Right lung (tissue), 5 donors: ENCODE measurements around the gene CERS3. TPM values are rescaled to one million over a fixed set of nuclear protein-coding genes. Genes with fewer than 3 reads are reported as not detected.
"Not testable (repeated sequence)": the region's sequence is repeated elsewhere in the genome, so short reads cannot be mapped to it uniquely, and the experiment has no call there.

Experiments used
- DNase-seq, 2 donors: peaks; one replicate each; pipeline ENCODE4 v3.0.0-alpha.2; 2013
- polyA plus RNA-seq, 5 donors: library from polyadenylated mRNA; unstranded; fragments of 120-200 nt; gene quantifications; one replicate each; pipeline versions ENCODE4 v1.2.1 to v1.2.3, GENCODE V29; 2013; ENCODE audit warnings: inconsistent platforms in 1 of 5, low replicate concordance in 1 of 5; ENCODE audit not compliant: insufficient read length in 5 of 5, insufficient read depth in 1 of 5

CERS3 gene
- polyA plus RNA-seq, 5 donors, result 0.08 to 0.30 (median 0.18) TPM

DNA sequence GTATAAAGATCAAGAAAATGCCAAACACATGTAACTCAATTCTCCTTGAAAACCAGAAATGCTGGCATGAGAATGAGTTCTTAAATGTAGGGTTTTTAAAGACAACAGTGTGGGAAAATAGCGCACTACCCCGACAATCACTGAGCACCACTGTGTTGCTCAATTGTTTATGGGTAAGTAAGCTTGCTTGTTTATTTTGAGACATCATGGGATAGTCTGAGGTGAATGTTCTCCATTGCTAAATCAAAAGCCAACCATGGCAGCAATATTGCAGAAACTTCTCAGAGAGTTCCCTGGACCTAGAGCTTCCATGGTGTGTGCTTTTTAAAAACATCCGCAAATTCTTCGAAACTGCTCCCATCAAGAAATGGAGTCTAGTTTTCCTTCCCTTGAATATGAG, 62.7 kb downstream of the CERS3 start:
- DNase-seq, result no peak

DNA sequence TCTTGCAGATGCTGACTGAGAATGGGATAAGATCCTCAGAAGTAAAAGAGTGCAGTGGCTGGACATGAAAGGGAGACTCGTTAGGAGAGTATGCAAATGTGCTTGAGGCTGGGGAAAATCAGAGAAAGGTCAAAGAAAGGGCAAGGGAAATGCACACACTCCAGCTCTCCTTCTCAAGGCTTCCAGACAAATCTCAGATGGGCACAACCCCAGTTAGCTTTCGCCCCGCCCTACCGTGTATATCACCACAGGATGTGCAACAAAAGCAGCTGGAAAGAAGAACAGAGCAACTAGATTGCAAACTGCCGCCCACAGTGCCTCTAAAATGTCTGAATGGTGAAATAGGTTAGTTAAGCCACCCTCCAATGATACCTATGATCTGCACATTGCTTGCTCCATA, 63.9 kb downstream of the CERS3 start:
- DNase-seq, result no peak

DNA sequence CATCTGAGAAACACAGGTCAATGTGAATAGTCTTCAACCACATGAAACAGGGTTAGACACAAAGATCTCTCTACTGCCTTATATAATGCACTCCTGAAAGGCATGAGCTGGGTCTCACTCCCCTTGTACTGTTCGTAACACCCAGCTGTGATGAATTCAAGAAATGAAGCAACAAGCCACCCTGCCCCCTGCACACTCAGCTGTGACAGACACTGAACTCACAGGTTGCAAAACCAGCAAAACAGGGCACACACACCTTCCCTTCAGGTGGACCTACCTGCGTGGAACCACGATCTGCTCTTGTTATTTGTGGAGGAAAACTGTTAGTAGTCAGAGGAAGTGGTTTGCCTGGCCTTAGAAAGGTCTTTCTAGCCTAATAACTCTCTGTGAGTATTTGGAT, 64.5 kb downstream of the CERS3 start:
- DNase-seq, result no peak

DNA sequence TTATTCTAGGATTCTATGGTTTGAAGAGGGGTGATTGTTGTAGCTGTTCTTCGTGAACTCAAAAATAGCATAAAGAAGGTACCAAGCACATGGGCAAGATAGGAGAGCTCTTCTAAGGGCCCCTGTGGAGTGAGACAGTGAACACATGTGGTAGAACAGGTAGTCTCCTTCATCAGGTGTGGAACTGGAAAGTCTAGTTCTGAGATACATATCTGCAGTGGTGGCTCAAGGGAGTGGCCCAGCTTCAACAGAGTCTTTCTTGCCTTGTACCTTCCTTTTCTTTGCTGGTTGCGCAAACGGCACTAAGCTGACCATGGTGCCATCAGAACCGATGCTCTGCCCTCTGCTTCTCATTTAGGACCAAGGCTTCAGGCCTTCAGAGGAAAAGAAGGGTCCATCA, 65.2 kb downstream of the CERS3 start:
- no peak for DNase-seq

DNA sequence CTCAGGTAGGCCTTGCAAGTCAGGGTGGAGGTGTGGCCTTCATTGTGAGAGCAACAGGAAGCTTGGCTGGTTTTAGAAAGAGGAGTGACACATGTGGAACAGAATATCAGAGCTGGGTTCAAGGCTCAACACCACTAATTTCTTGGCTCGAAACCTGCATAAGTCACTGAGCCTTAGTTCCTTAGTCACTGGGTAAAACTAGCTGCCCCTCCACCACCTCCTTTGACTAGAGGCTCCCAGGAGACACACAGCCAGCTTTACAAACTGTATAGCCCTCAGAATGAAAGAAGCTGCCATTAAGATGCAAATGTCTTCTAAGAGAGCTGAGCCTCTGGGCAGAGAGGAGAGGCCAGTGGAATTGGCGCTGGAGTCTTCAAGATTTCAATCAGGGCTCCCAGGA, 67.7 kb downstream of the CERS3 start:
- no peak for DNase-seq

DNA sequence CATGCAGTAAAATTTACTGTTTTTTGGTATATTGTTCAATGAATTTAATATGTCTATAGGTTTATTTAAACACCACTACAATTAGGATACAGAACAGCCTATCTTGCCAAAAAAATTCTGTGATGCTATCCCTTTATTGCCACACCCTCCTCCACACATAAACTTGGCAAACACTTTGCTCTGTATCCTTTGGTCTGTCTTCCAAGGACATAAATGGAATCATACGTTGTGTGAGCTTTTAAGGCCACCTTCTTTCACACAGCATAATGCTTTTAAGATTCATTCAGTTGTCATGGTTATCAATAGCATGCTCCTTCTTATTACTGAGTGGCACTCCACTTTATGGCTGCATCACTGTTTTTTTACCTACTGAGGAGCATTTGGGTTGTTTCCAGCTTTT, 71.5 kb downstream of the CERS3 start:
- DNase-seq, result no peak

- no peak for DNase-seq
These were observed 74.6 kb downstream of the CERS3 start for GRCh38 chr15:100454148-100454547.

- no peak for DNase-seq
These were observed 80.3 kb downstream of the CERS3 start for GRCh38 chr15:100448481-100448880.

DNA sequence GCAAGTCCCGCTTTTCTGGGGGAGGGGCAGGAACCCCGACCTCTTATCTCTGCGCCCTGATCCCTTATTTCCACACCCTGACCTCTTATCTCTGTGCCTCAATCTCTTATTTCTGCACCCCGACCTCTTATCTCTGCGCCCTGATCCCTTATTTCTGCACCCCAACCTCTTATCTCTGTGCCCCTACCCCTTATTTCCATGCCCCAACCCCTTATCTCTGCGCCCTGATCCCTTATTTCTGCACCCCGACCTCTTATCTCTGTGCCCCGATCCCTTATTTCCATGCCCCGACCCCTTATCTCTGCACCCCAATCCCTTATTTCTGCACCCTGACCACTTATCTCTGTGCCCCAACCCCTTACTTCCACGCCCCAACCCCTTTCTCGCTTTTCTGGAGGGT, 87.7 kb downstream of the CERS3 start:
- not testable (repeated sequence) for DNase-seq

DNA sequence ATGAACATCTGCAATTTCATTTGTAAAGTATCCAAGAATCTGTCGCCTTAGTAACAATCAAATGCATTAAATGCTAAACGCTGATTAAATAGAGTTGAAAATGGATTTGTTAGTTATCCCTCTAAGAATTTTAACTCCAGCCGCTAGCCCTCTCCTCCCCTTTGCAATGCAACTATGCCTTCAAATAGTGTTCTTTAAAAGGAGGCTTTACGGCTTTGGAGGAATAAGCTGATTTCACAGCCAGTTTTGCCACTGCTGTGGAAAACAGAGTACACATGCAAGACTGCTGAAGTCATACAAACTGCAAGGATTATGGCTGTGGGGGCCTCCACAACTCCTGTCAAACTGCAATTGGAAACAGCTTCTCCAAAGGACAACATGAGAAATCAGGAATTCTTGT, 89.2 kb downstream of the CERS3 start:
- DNase-seq, result no peak

DNA sequence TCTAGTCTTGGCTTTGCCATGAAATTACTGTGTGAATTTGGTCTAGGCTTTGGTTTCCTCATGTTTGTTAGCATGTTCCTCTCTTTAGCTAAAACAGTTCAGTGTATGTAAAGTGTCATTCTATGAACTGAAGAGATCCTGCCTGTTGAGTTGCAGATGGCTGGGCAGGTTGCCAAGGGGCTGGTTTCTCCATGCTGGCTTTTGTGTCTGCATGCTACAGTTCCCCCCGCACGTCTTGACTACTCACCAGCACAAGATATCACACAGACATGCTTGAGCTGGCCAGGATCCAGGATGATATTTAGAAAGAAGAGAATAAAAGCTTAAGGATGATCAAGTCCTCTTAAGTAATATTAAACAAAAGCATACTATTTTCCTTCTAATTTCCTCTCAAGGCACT, 90.2 kb downstream of the CERS3 start:
- peak; percentile 91 for DNase-seq

- DNase-seq, result no peak
These were observed 91.5 kb downstream of the CERS3 start for GRCh38 chr15:100437261-100437660.

DNA sequence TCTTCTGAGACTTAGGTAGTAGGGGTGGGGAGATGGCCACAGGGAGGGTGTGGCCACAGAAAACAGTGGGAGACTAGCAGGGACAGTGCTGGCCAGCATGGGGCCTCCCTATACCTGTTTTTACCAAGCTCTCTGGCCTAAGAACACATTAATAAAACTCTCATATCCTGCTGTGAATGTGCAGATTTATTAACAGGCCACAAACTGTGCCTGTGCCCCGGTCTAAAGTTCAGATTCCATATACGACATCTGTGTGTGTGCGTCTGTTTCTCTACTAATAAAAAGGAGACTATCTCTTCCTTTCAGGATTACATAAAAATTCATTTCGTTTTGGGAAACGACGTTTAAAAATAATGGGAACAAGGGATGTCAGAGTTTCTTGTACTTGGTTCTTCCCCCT, 94.2 kb downstream of the CERS3 start:
- no peak for DNase-seq

- no peak for DNase-seq
These were observed 94.7 kb downstream of the CERS3 start for GRCh38 chr15:100434038-100434437.

DNA sequence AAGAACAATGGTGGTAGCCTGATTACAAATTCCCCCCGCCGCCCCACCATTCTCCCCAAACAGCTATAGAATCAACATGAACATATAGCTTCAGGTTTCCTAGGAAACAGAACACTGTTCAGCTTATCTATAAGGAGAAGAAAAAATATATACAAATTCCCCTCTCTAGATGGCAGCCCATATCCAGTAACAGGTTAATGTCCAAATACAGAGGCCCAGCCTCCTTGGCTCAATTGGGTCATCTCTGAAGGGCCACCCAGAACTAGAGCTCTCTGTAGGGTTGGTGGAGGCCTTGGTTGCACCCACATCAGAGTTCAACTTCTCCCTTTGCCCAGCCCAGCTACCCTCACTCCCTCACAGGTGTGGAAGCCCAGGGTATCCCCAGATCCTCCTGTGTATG, 95.4 kb downstream of the CERS3 start:
- no peak for DNase-seq

DNA sequence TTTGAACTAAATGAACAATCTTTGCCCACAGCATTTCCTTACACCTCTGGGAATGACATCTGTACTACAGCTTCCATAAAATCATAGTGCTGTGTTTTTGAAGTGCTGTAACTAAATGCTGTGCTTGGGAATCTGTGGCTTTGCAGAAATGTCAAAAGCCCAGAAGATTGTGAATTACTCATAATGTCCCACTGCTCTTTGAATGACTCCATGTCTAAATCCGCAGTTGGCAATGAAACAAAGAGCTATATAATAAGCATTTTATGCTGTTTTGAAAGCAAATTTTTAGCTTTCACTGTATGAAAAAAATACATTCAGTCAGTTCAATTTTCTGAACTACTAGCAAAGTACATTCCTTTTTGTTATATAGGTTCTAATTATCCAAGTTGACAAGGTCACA, 98.3 kb downstream of the CERS3 start:
- DNase-seq, result no peak

DNA sequence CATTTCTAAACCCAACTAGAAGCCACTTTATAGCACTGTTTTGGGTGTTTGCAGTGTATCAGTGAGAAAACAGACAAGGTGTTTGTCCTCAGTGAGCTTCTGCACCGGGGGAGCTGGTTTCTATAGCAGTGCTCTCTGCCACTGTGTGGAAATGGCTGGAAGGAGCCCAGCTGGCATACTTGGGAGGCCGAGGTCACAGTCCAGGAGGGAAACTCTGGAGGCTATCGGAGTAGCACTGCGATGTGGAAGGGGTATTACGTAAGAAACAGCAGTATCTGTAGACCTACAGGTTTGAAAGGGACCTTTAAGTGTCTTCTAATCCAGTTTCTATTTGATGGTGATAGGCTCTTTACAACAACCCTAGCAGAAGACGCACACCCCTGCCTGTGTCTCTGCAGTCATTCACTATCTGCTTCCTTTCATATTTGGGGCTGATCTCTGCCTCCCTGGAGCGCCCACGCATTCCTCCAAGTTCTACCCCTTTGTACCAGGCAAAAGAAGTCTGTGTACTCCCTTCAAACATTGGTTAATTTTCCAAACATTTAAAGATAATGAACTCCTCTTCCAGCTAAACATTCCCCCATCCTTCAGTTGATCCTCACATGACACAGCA, 99.5 kb downstream of the CERS3 start:
- no peak for DNase-seq

DNA sequence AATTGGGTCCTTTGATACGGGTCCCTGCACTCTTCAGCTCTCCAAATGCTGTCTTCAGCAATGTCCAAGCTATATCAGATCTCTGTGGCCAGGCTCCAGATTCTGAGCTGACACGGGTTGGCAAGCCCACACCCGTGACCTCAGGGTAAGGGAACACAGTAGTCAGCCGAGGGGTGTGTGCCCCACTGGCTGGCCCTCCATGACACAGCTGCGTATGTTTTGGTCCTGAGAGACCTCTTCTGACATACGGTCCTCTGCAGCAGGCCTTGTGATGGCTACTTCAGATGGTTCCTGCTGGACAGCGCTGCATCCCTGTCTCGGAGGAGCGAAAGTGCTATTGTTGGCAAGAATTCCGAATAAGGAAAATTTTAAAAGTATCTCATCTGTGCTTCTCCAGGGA, 101.8 kb downstream of the CERS3 start:
- DNase-seq, result peak; percentile 16 to 17

GRCh38 chr15:100405179-100405578, 123.6 kb downstream of the CERS3 start:
- no peak for DNase-seq

DNA sequence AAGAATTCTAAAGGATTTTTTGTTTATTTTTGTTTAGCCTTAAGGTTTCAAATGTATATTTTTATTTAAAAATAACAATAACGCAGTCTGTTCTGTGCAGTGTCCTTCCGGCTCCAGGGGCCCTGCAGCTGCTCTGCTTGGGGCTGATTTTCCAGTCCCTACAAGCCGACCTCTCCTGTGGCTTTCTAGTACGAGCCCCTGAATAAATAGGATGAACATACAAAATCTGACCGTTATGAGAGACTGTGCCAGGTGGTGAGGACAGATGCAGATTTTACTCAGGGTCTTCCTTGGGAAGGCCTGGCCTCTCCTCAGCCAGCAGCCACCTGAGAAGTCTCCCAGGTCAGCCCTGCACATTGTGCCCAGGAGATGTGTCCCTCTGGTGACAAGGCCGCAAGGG, 127.8 kb downstream of the CERS3 start:
- no peak for DNase-seq

DNA sequence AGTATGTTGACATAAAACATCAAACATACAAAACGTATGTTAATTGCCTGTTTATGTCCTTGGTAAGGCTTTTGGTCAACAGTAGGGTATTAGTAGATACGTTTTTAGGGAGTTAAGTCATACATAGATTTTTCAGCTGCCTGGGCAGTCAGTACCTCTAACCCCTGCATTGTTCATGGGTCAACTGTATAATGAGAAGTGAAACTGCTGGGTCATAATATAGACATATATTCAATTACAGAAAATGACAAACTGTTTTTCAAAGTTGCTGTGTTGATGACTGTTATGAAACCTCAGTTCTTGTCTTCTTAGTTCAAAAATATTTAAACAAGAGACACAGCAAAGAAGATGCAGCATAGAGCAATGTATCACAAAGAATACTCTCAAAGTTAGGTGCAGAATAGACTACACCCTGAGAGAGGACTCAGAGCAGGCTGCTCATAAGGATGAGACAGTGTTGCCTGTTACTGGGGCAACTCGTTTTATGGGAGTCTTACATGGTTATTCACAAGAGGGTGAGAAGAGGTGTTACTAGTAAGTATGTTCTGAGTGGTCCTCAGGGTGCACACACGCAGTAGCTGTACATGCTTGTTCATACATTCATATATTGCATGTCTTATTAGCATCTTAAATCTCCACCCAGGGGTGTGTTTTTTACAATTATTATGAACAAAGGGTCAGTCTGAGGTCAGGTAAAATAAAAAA, 133.9 kb downstream of the CERS3 start:
- DNase-seq, result no peak

DNA sequence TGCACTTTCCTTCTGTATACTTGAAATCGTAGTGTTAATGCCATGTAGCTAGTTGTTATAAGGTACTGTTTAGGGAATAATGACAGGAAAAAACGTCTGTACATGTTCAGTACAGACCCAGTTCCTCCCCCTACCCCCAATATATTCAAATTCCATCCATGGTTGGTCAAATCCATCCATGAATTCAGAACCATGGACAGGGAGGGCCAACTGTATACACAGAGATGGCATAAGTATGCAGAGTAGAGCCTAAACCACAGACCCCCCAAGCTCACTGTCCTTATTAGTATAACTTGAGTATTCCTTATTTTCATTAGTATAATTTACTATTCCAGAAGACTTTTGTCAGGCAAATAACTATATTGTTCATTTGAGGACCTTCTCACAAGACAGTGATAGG, 135.7 kb downstream of the CERS3 start:
- no peak for DNase-seq

DNA sequence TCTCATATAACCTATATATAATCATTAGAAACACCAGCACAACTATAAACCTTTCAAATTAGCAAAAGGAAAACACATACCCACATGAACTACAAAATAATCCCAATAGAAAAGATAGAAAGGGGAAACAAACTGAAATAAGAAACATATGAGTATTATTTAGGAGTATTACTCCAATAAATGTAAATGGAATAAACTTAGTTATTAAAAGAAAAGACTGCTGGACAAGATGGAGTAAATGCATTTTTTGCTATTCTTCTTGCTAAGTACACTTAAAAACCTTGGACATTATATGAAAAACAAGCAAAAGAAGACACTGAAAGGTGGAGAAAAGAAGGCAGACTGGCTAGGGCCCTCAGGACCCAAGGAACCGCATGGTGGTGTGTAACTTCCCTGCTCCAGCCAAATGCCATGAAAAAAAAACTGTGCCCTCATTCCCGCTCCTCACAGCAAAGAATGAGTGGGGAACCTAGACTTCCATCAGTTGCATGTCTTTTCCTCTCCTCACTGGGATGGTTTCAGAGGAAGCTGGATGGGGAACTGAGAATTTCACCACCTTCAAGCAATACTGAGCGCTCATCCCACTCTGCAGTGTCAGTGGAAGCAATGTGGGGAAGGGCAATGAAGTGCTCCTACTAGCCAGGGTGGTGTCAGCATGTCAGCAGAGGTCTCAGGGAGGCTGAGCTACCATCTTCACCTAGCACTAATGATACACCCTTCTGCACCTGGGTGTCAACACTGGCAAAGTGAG, 143.3 kb downstream of the CERS3 start:
- no peak for DNase-seq

- DNase-seq, result no peak
These were observed 144.7 kb downstream of the CERS3 start for GRCh38 chr15:100384108-100384410.
